HUES48 (cell line): ENCODE results near the gene MRPL36.
"Not testable (repeated sequence)": the region's sequence is repeated elsewhere in the genome, so short reads cannot be mapped to it uniquely, and the experiment has no call there.

Experiments
- H3K27ac ChIP-seq: one replicate; pipeline ENCODE4 v1.7.0; 2013; ENCODE audit warnings: low read depth, low read length, inconsistent platforms
- H3K27me3 ChIP-seq: 2 replicates; pipeline ENCODE4 v1.6.1; 2013; ENCODE audit warnings: mild to moderate bottlenecking, low read length; ENCODE audit not compliant: control insufficient read depth, insufficient read depth
- H3K36me3 ChIP-seq: 2 replicates; pipeline ENCODE4 v1.6.1; 2013; ENCODE audit warnings: low read length; ENCODE audit not compliant: control insufficient read depth, insufficient read depth
- H3K4me1 ChIP-seq: 2 replicates; pipeline ENCODE4 v1.6.1; 2013; ENCODE audit warnings: mild to moderate bottlenecking, low read length; ENCODE audit not compliant: control insufficient read depth, insufficient read depth
- H3K4me3 ChIP-seq: 2 replicates; pipeline ENCODE4 v1.5.1; 2013; ENCODE audit warnings: mild to moderate bottlenecking, low read depth, low read length
- H3K9ac ChIP-seq: 2 replicates; pipeline ENCODE4 v1.6.1; 2013; ENCODE audit warnings: mild to moderate bottlenecking, low read depth, low read length, moderate library complexity
- H3K9me3 ChIP-seq: 2 replicates; pipeline ENCODE4 v1.6.1; 2013; ENCODE audit warnings: low read length; ENCODE audit not compliant: control insufficient read depth, insufficient read depth

MRPL36 gene

GRCh38 chr5:1820926-1821325, 21.3 kb upstream of the MRPL36 start:
- peaks cover 15% of the 10 kb centered on the region for H3K4me1 ChIP-seq
- H3K9ac ChIP-seq, result no peak overlapping the region
- no peak overlapping the region for H3K27ac ChIP-seq
- no peak overlapping the region for H3K4me3 ChIP-seq
- peaks cover 62% of the 10 kb centered on the region for H3K36me3 ChIP-seq
- H3K9me3 ChIP-seq, result no peaks in the 10 kb centered on the region
- H3K27me3 ChIP-seq, result no peaks in the 10 kb centered on the region

- no peaks in the 10 kb centered on the region for H3K9me3 ChIP-seq
- peaks cover 64% of the 10 kb centered on the region for H3K36me3 ChIP-seq
- H3K27ac ChIP-seq, result no peak overlapping the region
- H3K9ac ChIP-seq, result no peak overlapping the region
- H3K4me3 ChIP-seq, result no peak overlapping the region
- H3K4me1 ChIP-seq, result peaks cover 15% of the 10 kb centered on the region
- no peaks in the 10 kb centered on the region for H3K27me3 ChIP-seq
Measured at GRCh38 chr5:1820381-1820780, 20.7 kb upstream of the MRPL36 start.

- peaks cover 15% of the 10 kb centered on the region for H3K4me1 ChIP-seq
- no peak overlapping the region for H3K27ac ChIP-seq
- no peaks in the 10 kb centered on the region for H3K9me3 ChIP-seq
- H3K9ac ChIP-seq, result no peak overlapping the region
- H3K27me3 ChIP-seq, result no peaks in the 10 kb centered on the region
- peaks cover 65% of the 10 kb centered on the region for H3K36me3 ChIP-seq
- H3K4me3 ChIP-seq, result peak overlapping the region; percentile 10; the same call in 1 of the 2 replicates
Measured at GRCh38 chr5:1819458-1819857, 19.8 kb upstream of the MRPL36 start.

GRCh38 chr5:1818784-1819183, 19.1 kb upstream of the MRPL36 start:
- H3K36me3 ChIP-seq, result peaks cover 71% of the 10 kb centered on the region

GRCh38 chr5:1817261-1818043, 17.8 kb upstream of the MRPL36 start:
- no peak overlapping the region for H3K27ac ChIP-seq
- H3K4me3 ChIP-seq, result no peak overlapping the region
- no peaks in the 10 kb centered on the region for H3K9me3 ChIP-seq
- no peak overlapping the region for H3K9ac ChIP-seq
- H3K27me3 ChIP-seq, result no peaks in the 10 kb centered on the region
- peaks cover 15% of the 10 kb centered on the region for H3K4me1 ChIP-seq
- peaks cover 75% of the 10 kb centered on the region for H3K36me3 ChIP-seq

More at GRCh38 chr5:1818784-1819183, 19.1 kb upstream of the MRPL36 start:
- H3K4me3 ChIP-seq, result peak overlapping the region; percentile 10; the same call in 1 of the 2 replicates
- peak overlapping the region; percentile 36 for H3K27ac ChIP-seq
- H3K9me3 ChIP-seq, result no peaks in the 10 kb centered on the region
- peaks cover 15% of the 10 kb centered on the region for H3K4me1 ChIP-seq
- no peak overlapping the region for H3K9ac ChIP-seq
- H3K27me3 ChIP-seq, result no peaks in the 10 kb centered on the region

- H3K9ac ChIP-seq, H3K27ac ChIP-seq, H3K4me3 ChIP-seq, H3K27me3 ChIP-seq, H3K9me3 ChIP-seq: not testable (repeated sequence)
- peaks cover 78% of the 10 kb centered on the region for H3K36me3 ChIP-seq
- H3K4me1 ChIP-seq, result peaks cover 15% of the 10 kb centered on the region
Measured at GRCh38 chr5:1816495-1817089, 17.0 kb upstream of the MRPL36 start.

GRCh38 chr5:1815881-1816292, 16.2 kb upstream of the MRPL36 start:
- Histone ChIP-seq H3K9ac (no peak overlapping the region), H3K27ac (no peak overlapping the region), H3K9me3 (no peaks in the 10 kb centered on the region), H3K4me1 (peaks cover 15% of the 10 kb centered on the region), H3K27me3 (no peaks in the 10 kb centered on the region), H3K4me3 (no peak overlapping the region), H3K36me3 (peaks cover 78% of the 10 kb centered on the region)

- Histone ChIP-seq H3K9ac (no peak overlapping the region), H3K27ac (no peak overlapping the region), H3K4me3 (no peak overlapping the region), H3K36me3 (peaks cover 78% of the 10 kb centered on the region), H3K9me3 (no peaks in the 10 kb centered on the region), H3K27me3 (no peaks in the 10 kb centered on the region), H3K4me1 (peaks cover 15% of the 10 kb centered on the region)
Measured at GRCh38 chr5:1815071-1815786, 15.6 kb upstream of the MRPL36 start.

GRCh38 chr5:1814183-1815020, 14.8 kb upstream of the MRPL36 start:
- no peak overlapping the region for H3K27ac ChIP-seq
- H3K4me1 ChIP-seq, result peaks cover 15% of the 10 kb centered on the region
- H3K9ac ChIP-seq, result no peak overlapping the region
- H3K4me3 ChIP-seq, result no peak overlapping the region
- no peaks in the 10 kb centered on the region for H3K9me3 ChIP-seq
- no peaks in the 10 kb centered on the region for H3K27me3 ChIP-seq
- peaks cover 78% of the 10 kb centered on the region for H3K36me3 ChIP-seq

- Histone ChIP-seq H3K9me3 (no peaks in the 10 kb centered on the region), H3K27ac (no peak overlapping the region), H3K4me1 (no peaks in the 10 kb centered on the region), H3K36me3 (peaks cover 97% of the 10 kb centered on the region), H3K4me3 (no peak overlapping the region), H3K27me3 (no peaks in the 10 kb centered on the region), H3K9ac (no peak overlapping the region)
Measured at GRCh38 chr5:1810581-1811101, 11.0 kb upstream of the MRPL36 start.
